ENCODE measurements around the gene KRT80. TPM values are rescaled to one million over a fixed set of nuclear protein-coding genes. Genes with fewer than 3 reads are reported as not detected.

KRT80 gene
- total RNA-seq, 1 experiment from 2014 or later, result 8.8 TPM

- Histone ChIP-seq H3K4me2 (ENCODE audit: low read length) (no peak overlapping the region), H3K9ac (ENCODE audit: low read length) (no peak overlapping the region), H3K27me3 (ENCODE audit: insufficient read depth, low read length) (peaks cover 3% of the 10 kb centered on the region), H3K27ac (ENCODE audit: low read depth, low read length) (no peak overlapping the region), H3K9me2 (ENCODE audit: insufficient read depth) (no peaks in the 10 kb centered on the region), H3K36me3 (ENCODE audit: control insufficient read depth in 1 of 2, insufficient read depth in 2 of 2, low read length in 2 of 2) (no peaks in the 10 kb centered on the region), H2AFZ (ENCODE audit: low read depth, low read length, poor library complexity, severe bottlenecking) (no peak overlapping the region), H3K4me1 (ENCODE audit: control insufficient read depth in 1 of 2, insufficient read depth in 2 of 2, low read length in 2 of 2) (peaks cover 13 to 71% of the 10 kb centered on the region in 2 experiments), H3K4me3 (replicated peaks in 1 of 2; ENCODE audit: low read depth in 1 of 2, low read length in 2 of 2) (no peak overlapping the region), H3K79me2 (ENCODE audit: insufficient read depth, low read length) (no peaks in the 10 kb centered on the region), H4K20me1 (ENCODE audit: insufficient read depth) (no peaks in the 10 kb centered on the region), H3K9me3 (ENCODE audit: control insufficient read depth in 1 of 2, insufficient read depth in 1 of 2, low read depth in 1 of 2, low read length in 2 of 2) (no peaks in the 10 kb centered on the region)
- TF ChIP-seq, protein P1, sequence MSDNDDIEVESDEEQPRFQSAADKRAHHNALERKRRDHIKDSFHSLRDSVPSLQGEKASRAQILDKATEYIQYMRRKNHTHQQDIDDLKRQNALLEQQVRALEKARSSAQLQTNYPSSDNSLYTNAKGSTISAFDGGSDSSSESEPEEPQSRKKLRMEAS (IDR thresholded peaks at IDR 0.05), result no peak
- TF ChIP-seq FOSL1 (IDR thresholded peaks at IDR 0.05; ENCODE audit: low read depth) (no peak), EGR1 (IDR thresholded peaks at IDR 0.05; ENCODE audit: low read depth) (no peak), ZFX (IDR thresholded peaks at IDR 0.05) (no peak), CBX3 (IDR thresholded peaks at IDR 0.05; ENCODE audit: low read depth) (no peak), TCF7L2 (IDR thresholded peaks at IDR 0.05; ENCODE audit: borderline replicate concordance, extremely low read depth, insufficient read depth, insufficient read length) (no peak), EZH2 (IDR thresholded peaks at IDR 0.05) (no peak), SP1 (IDR thresholded peaks at IDR 0.05; ENCODE audit: low read depth) (no peak), POLR2A (IDR thresholded peaks at IDR 0.05; ENCODE audit: borderline replicate concordance, extremely low read depth, insufficient read depth, insufficient read length) (no peak), RAD21 (IDR thresholded peaks at IDR 0.05; ENCODE audit: low read depth) (no peak), ATF3 (IDR thresholded peaks at IDR 0.05) (no peak)
- TF ChIP-seq, protein P2, sequence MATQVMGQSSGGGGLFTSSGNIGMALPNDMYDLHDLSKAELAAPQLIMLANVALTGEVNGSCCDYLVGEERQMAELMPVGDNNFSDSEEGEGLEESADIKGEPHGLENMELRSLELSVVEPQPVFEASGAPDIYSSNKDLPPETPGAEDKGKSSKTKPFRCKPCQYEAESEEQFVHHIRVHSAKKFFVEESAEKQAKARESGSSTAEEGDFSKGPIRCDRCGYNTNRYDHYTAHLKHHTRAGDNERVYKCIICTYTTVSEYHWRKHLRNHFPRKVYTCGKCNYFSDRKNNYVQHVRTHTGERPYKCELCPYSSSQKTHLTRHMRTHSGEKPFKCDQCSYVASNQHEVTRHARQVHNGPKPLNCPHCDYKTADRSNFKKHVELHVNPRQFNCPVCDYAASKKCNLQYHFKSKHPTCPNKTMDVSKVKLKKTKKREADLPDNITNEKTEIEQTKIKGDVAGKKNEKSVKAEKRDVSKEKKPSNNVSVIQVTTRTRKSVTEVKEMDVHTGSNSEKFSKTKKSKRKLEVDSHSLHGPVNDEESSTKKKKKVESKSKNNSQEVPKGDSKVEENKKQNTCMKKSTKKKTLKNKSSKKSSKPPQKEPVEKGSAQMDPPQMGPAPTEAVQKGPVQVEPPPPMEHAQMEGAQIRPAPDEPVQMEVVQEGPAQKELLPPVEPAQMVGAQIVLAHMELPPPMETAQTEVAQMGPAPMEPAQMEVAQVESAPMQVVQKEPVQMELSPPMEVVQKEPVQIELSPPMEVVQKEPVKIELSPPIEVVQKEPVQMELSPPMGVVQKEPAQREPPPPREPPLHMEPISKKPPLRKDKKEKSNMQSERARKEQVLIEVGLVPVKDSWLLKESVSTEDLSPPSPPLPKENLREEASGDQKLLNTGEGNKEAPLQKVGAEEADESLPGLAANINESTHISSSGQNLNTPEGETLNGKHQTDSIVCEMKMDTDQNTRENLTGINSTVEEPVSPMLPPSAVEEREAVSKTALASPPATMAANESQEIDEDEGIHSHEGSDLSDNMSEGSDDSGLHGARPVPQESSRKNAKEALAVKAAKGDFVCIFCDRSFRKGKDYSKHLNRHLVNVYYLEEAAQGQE (IDR thresholded peaks at IDR 0.05; ENCODE audit: low read depth), result no peak
- ATAC-seq (no peak), DNase-seq (ENCODE audit: low read depth, low spot score) (no peak)
- ChIA-PET CTCF (interaction anchor here (1.4 kb wide), 1 partner anchor 38 kb away, joined by 3 read pairs; no protein-coding TSS in a partner anchor), RAD21 (ENCODE audit: low non-redundant PET in 1 of 2, low total read pairs in 2 of 2, uncharacterized antibody in 2 of 2, unreplicated experiment in 2 of 2) (no interaction called here), POLR2A (interaction anchor here (1.5 kb wide), 1 partner anchor 62 kb away, joined by 4 read pairs; no protein-coding TSS in a partner anchor)
- intact Hi-C loops (cut with micrococcal nuclease), result no loop called here
- BruUV-seq (replicated peaks), result no TSS peak
These were observed 17.5 kb upstream of the KRT80 start for GRCh38 chr12:52209321-52209720.
